ENCODE results near the gene NYAP1.
"Not testable (repeated sequence)": the region's sequence is repeated elsewhere in the genome, so short reads cannot be mapped to it uniquely, and the experiment has no call there.

NYAP1 gene

GRCh38 chr7:100489121-100489520 lies 5.4 kb downstream of the NYAP1 start:
- no peak for TF ChIP-seq ZFX (IDR thresholded peaks at IDR 0.05)
- no peak for TF ChIP-seq CTCF (conservative IDR thresholded peaks at IDR 0.05)
- no peak overlapping the region for H3K27ac ChIP-seq

- H3K27ac ChIP-seq: no peak overlapping the region
- TF ChIP-seq CTCF (conservative IDR thresholded peaks at IDR 0.05) (no peak), ZFX (IDR thresholded peaks at IDR 0.05) (no peak)
Observed at GRCh38 chr7:100489824-100490223, 6.1 kb downstream of the NYAP1 start.

GRCh38 chr7:100490483-100491191 lies 6.9 kb downstream of the NYAP1 start:
- no peak overlapping the region for H3K27ac ChIP-seq
- TF ChIP-seq ZFX (IDR thresholded peaks at IDR 0.05): no peak

GRCh38 chr7:100491192-100491578 lies 7.5 kb downstream of the NYAP1 start:
- no peak overlapping the region for H3K27ac ChIP-seq
- TF ChIP-seq ZFX (IDR thresholded peaks at IDR 0.05) (no peak), CTCF (conservative IDR thresholded peaks at IDR 0.05) (no peak)

- no peak overlapping the region for H3K27ac ChIP-seq
- TF ChIP-seq ZFX (IDR thresholded peaks at IDR 0.05) (no peak), CTCF (conservative IDR thresholded peaks at IDR 0.05) (no peak)
Observed at GRCh38 chr7:100492738-100493475, 9.2 kb downstream of the NYAP1 start.

GRCh38 chr7:100493476-100494264 lies 9.9 kb downstream of the NYAP1 start:
- H3K27ac ChIP-seq: no peak overlapping the region
- TF ChIP-seq CTCF (conservative IDR thresholded peaks at IDR 0.05): no peak
- TF ChIP-seq ZFX (IDR thresholded peaks at IDR 0.05): no peak

GRCh38 chr7:100496509-100496908 lies 12.8 kb downstream of the NYAP1 start:
- TF ChIP-seq CTCF (conservative IDR thresholded peaks at IDR 0.05) (no peak), ZFX (IDR thresholded peaks at IDR 0.05) (no peak)
- H3K27ac ChIP-seq: no peak overlapping the region

- H3K27ac ChIP-seq: not testable (repeated sequence)
Observed at GRCh38 chr7:100500743-100501142, 17.0 kb downstream of the NYAP1 start.

GRCh38 chr7:100504031-100504430 lies 20.3 kb downstream of the NYAP1 start:
- H3K27ac ChIP-seq: not testable (repeated sequence)

Measured in C4-2B (cell line).